Spleen (tissue), 11 donors: Measurements from ENCODE around the gene IRF2BPL. TPM values are rescaled to one million over a fixed set of nuclear protein-coding genes. Genes with fewer than 3 reads are reported as not detected.

Experiments
- DNase-seq: peaks from one replicate; pipeline ENCODE4 v3.0.0-alpha.2; 2020
- H3K27ac ChIP-seq, 8 donors: fragments of 200-600 bp; sonication (generic) in 7 of 8; 1 replicate in 4 of 8; 2 replicates in 4 of 8; pipeline versions ENCODE4 v1.5.0 to v1.8.0; 2016 to 2021; ENCODE audit warnings: inconsistent platforms in 4 of 8, mild to moderate bottlenecking in 4 of 8, moderate library complexity in 1 of 8
- H3K27me3 ChIP-seq, 7 donors: fragments of 200-600 bp; sonication (generic) in 6 of 7; replicated peaks in 1 of 7; 1 replicate in 4 of 7; 2 replicates in 3 of 7; pipeline versions ENCODE4 v1.5.0 to v1.8.0; 2016 to 2021; ENCODE audit warnings: inconsistent platforms in 3 of 7, mild to moderate bottlenecking in 1 of 7
- H3K36me3 ChIP-seq, 6 donors: fragments of 200-600 bp; sonication (generic) in 5 of 6; 1 replicate in 4 of 6; 2 replicates in 2 of 6; pipeline versions ENCODE4 v1.5.0 to v1.8.0; 2016 to 2021; ENCODE audit warnings: inconsistent platforms in 2 of 6
- H3K4me1 ChIP-seq, 6 donors: fragments of 200-600 bp; sonication (generic) in 5 of 6; 1 replicate in 3 of 6; 2 replicates in 3 of 6; pipeline versions ENCODE4 v1.5.0 to v1.8.0; 2016 to 2021; ENCODE audit warnings: inconsistent platforms in 3 of 6
- H3K4me3 ChIP-seq, 8 donors: fragments of 200-600 bp; sonication (generic) in 7 of 8; 1 replicate in 4 of 8; 2 replicates in 4 of 8; pipeline versions ENCODE4 v1.5.0 to v1.8.0; 2016 to 2021; ENCODE audit warnings: inconsistent platforms in 4 of 8, mild to moderate bottlenecking in 4 of 8, moderate library complexity in 2 of 8
- H3K9me3 ChIP-seq, 8 donors: fragments of 200-600 bp; sonication (generic) in 7 of 8; 1 replicate in 4 of 8; 2 replicates in 4 of 8; pipeline versions ENCODE4 v1.5.0 to v1.8.0; 2016 to 2021; ENCODE audit warnings: inconsistent platforms in 4 of 8
- CTCF ChIP-seq, 11 experiments: fragments of 200-600 bp in 7 of 11; fragments of 450-650 bp in 4 of 11; sonication (generic) in 4 of 11; IDR thresholded peaks in 8 of 11; conservative IDR thresholded peaks in 3 of 11; 1 replicate in 7 of 11; 2 replicates in 4 of 11; pipeline versions ENCODE4 v1.4.0 to v1.8.0; 2016 to 2021; ENCODE audit warnings: antibody characterized with exemption in 11 of 11, inconsistent platforms in 4 of 11, mild to moderate bottlenecking in 1 of 11
- POLR2A ChIP-seq, 3 donors: fragments of 450-650 bp; IDR thresholded peaks; one replicate each; pipeline ENCODE4 v1.5.1; 2017; ENCODE audit warnings: antibody characterized with exemption in 3 of 3, mild to moderate bottlenecking in 1 of 3
- POLR2AphosphoS5 ChIP-seq, 3 donors: sonication (generic); formaldehyde crosslinking; IDR thresholded peaks; one replicate each; pipeline ENCODE4 v1.5.1; 2017; ENCODE audit warnings: antibody characterized with exemption in 3 of 3
- WGBS, 5 donors: extraction: QIAGEN DNeasy Blood & Tissue Kit in 3 of 5; methylation state at CpG; one replicate each; pipeline versions ENCODE4 v1.1.5 to v1.1.7; 2013 to 2018; 5-methylcytosine and 5-hydroxymethylcytosine counted together
- intact Hi-C: fragments of 100-400 bp; cut with DNase I; formaldehyde crosslinking; loops from one replicate; pipeline ENCODE4 v1.15.0; 2023; ENCODE audit warnings: low total_unique reads
- polyA plus RNA-seq, 3 donors: library from polyadenylated mRNA; stranded (reverse); fragments of 200-250 nt; gene quantifications; one replicate each; pipeline ENCODE4 v1.2.1, GENCODE V29; 2013
- total RNA-seq, 7 donors: library from RNA; depleted of rRNA in 3 of 7; stranded (reverse); fragments of >200 nt in 3 of 7; fragmentation: NEBNext Ultra II Directional in 4 of 7; extraction: Animal tissue kit (Norgen Biotek cat#: 25700) in 4 of 7; gene quantifications; one replicate each; pipeline versions ENCODE4 v1.1.0 to v1.2.1, GENCODE V29; 2016 to 2021
- donor health status: healthy with polysubstance abuse.
- donor health status: DM: no; HTN: no; CAD: no; lungs with moderate emphysema.
- donor health status: DM: no; HTN: no; CAD: no.
- donor health status: Bipolar disorder and iron deficiency.
- donor health status: healthy.
- donor health status: DM: no; HTN: no; CAD: no.
- donor health status: DM: yes; HTN: yes; CAD: no.

The IRF2BPL gene
- total and polyA plus RNA-seq, 10 donors: 4.1 to 62.7 (median 46.2) TPM

GRCh38 chr14:77014734-77015133, 13.8 kb downstream of the IRF2BPL start:
- Histone ChIP-seq H3K9me3 (no peaks in the 10 kb centered on the region), H3K27me3 (no peaks in the 10 kb centered on the region), H3K27ac (no peak overlapping the region), H3K4me3 (no peak overlapping the region), H3K4me1 (peaks cover 0 to 22% (median 2%) of the 10 kb centered on the region in 6 donors), H3K36me3 (no peaks in the 10 kb centered on the region)
- TF ChIP-seq POLR2AphosphoS5 (IDR thresholded peaks at IDR 0.05): no peak
- TF ChIP-seq CTCF (IDR thresholded peaks at IDR 0.05 in 8 of 11, conservative IDR thresholded peaks at IDR 0.05 in 3 of 11): no peak
- no peak for TF ChIP-seq POLR2A (IDR thresholded peaks at IDR 0.05)
- no peak for DNase-seq
- WGBS, 5 donors: 85 to 98% (median 94%) methylated on average over 7 of the region's 7 CpGs
- intact Hi-C loops: no loop called here

- DNase-seq: no peak
- TF ChIP-seq POLR2A (IDR thresholded peaks at IDR 0.05): no peak
- TF ChIP-seq CTCF (IDR thresholded peaks at IDR 0.05 in 8 of 11, conservative IDR thresholded peaks at IDR 0.05 in 3 of 11): no peak
- no peak for TF ChIP-seq POLR2AphosphoS5 (IDR thresholded peaks at IDR 0.05)
- no peaks in the 10 kb centered on the region for H3K27me3 ChIP-seq
- H3K36me3 ChIP-seq: no peaks in the 10 kb centered on the region
- no peaks in the 10 kb centered on the region for H3K9me3 ChIP-seq
- intact Hi-C loops: no loop called here
- 70 to 78% (median 74%) methylated on average over 9 of the region's 9 CpGs for WGBS, 5 donors
- no peak overlapping the region for H3K4me3 ChIP-seq
- H3K27ac ChIP-seq: no peak overlapping the region
- peaks cover 0 to 22% (median 2%) of the 10 kb centered on the region in 6 donors for H3K4me1 ChIP-seq
These were observed 14.4 kb downstream of the IRF2BPL start for GRCh38 chr14:77014004-77014604.

- no peak overlapping the region for H3K4me3 ChIP-seq
- peaks cover 0 to 34% (median 14%) of the 10 kb centered on the region in 6 donors for H3K4me1 ChIP-seq
- no peak for DNase-seq
- TF ChIP-seq POLR2AphosphoS5 (IDR thresholded peaks at IDR 0.05): no peak
- no peak for TF ChIP-seq POLR2A (IDR thresholded peaks at IDR 0.05)
- TF ChIP-seq CTCF (IDR thresholded peaks at IDR 0.05 in 8 of 11, conservative IDR thresholded peaks at IDR 0.05 in 3 of 11): no peak
- WGBS, 5 donors: 77 to 84% (median 80%) methylated on average over 13 of the region's 13 CpGs
- H3K36me3 ChIP-seq: no peaks in the 10 kb centered on the region
- no peaks in the 10 kb centered on the region for H3K27me3 ChIP-seq
- intact Hi-C loops: no loop called here
- H3K9me3 ChIP-seq: no peaks in the 10 kb centered on the region
- peak overlapping the region in 1 of 8 donors; percentile 7 for H3K27ac ChIP-seq
These were observed 16.2 kb downstream of the IRF2BPL start for GRCh38 chr14:77012193-77012765.

GRCh38 chr14:77011245-77011644, 17.3 kb downstream of the IRF2BPL start:
- TF ChIP-seq POLR2A (IDR thresholded peaks at IDR 0.05) (no peak), CTCF (IDR thresholded peaks at IDR 0.05 in 8 of 11, conservative IDR thresholded peaks at IDR 0.05 in 3 of 11) (no peak), POLR2AphosphoS5 (IDR thresholded peaks at IDR 0.05) (no peak)
- Histone ChIP-seq H3K36me3 (no peaks in the 10 kb centered on the region), H3K27me3 (no peaks in the 10 kb centered on the region), H3K4me1 (peaks cover 0 to 43% (median 17%) of the 10 kb centered on the region in 6 donors), H3K27ac (no peak overlapping the region), H3K9me3 (no peaks in the 10 kb centered on the region), H3K4me3 (no peak overlapping the region)
- intact Hi-C loops: no loop called here
- WGBS, 5 donors: 84 to 93% (median 88%) methylated on average over 4 of the region's 4 CpGs
- no peak for DNase-seq
